COR-L47 (cell line): ENCODE results near the gene IFI16.
"Not testable (repeated sequence)": the region's sequence is repeated elsewhere in the genome, so short reads cannot be mapped to it uniquely, and the experiment has no call there.

Source experiments
- DNase-seq: peaks from one replicate; lab custom pipeline; 2025; lab: John Stamatoyannopoulos, UW

The IFI16 gene

DNA sequence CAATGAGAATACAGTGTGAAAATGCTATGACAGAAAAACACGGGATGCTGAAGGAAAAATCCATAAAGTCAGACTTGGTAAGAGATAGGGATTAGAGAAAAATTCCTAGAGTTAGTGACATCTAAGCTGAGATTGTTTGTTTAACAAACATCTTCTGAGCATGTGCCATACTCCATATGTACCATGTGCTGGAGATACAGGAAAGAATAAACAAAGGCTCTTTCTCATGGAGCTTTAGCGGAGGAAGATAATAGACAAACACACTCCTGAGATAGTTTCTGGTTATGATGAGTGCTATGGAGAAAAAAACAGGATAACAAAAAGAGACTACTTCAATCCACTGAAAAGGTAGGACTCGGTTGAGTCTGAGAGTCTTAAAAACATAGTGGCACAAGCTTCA is 88.9 kb downstream of the IFI16 start:
- DNase-seq, result no peak

DNA sequence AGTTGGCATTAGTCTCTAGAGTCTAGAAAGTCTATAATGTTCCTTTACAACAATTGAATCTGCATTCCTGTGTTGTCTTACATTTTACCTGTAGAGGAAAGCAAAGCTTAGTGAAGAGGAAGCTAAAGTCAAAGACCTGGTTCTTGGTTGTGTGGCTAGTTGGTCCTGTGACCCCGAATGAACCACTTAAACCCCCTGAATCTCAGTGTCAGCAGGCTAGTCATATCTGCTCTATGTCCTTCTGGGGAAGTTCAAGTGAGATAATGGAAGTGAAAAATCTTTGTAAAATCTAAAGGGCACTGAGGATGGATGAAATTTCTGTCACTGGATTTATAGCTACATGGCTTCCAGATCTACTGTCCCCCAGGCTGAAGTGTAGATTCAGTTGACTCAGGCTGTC is 90.9 kb downstream of the IFI16 start:
- no peak for DNase-seq

DNA sequence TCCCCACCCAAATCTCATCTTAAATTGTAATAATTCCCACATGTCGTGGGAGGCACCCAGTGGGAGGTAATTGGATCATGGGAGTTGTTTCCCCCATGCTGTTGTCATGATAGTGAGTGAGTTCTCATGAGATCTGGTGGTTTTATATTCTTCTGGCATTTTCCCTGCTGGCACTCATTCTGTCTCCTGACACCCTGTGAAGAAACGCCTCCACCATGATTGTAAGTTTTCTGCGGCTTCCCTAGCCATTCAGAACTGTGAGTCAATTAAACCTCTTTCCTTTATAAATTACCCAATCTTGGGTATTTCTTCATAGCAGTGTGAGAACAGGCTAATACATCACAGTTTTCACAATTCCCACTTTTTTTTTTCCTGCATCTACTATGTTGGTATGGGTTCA is 93.3 kb downstream of the IFI16 start:
- not testable (repeated sequence) for DNase-seq
